Nephron (organoid): ENCODE results near the gene CCNY.

ENCODE experiments used
- H3K27ac Mint-ChIP-seq, 3 experiments: 2 replicates each; pipeline ENCODE4 v1.8.0; 2020; ENCODE audit warnings: mixed read lengths in 3 of 3, mild to moderate bottlenecking in 2 of 3, moderate library complexity in 1 of 3
- H3K27me3 Mint-ChIP-seq: 2 replicates; pipeline ENCODE4 v1.8.0; 2021; ENCODE audit warnings: low read depth, mild to moderate bottlenecking, moderate library complexity, mixed read lengths
- H3K36me3 Mint-ChIP-seq: 2 replicates; pipeline ENCODE4 v1.8.0; 2020; ENCODE audit warnings: low read depth, mixed read lengths
- H3K4me1 Mint-ChIP-seq: 2 replicates; pipeline ENCODE4 v1.8.0; 2020; ENCODE audit warnings: mixed read lengths
- H3K4me3 Mint-ChIP-seq, 3 experiments: 2 replicates each; pipeline ENCODE4 v1.8.0; 2020; ENCODE audit warnings: mild to moderate bottlenecking in 3 of 3, mixed read lengths in 3 of 3, moderate library complexity in 2 of 3
- H3K9me3 Mint-ChIP-seq: 2 replicates; pipeline ENCODE4 v1.8.0; 2020; ENCODE audit warnings: mixed read lengths
- CTCF ChIP-seq, 3 experiments: fragments of 200-600 bp; sonication (generic); IDR thresholded peaks; one replicate each; pipeline ENCODE4 v1.5.0; 2021; ENCODE audit warnings: antibody characterized with exemption in 3 of 3; ENCODE audit not compliant: unreplicated experiment in 3 of 3

Gene CCNY

GRCh38 chr10:35342183-35342753 lies 6.0 kb downstream of the CCNY start:
- TF ChIP-seq CTCF (IDR thresholded peaks at IDR 0.05; ENCODE audit: unreplicated experiment in 3 of 3): no peak
- H3K27me3 Mint-ChIP-seq: no peaks in the 10 kb centered on the region
- H3K9me3 Mint-ChIP-seq: no peaks in the 10 kb centered on the region
- peaks cover 68% of the 10 kb centered on the region for H3K4me1 Mint-ChIP-seq
- H3K36me3 Mint-ChIP-seq: no peaks in the 10 kb centered on the region
- H3K4me3 Mint-ChIP-seq: no peak overlapping the region
- no peak overlapping the region for H3K27ac Mint-ChIP-seq

- TF ChIP-seq CTCF (IDR thresholded peaks at IDR 0.05; ENCODE audit: unreplicated experiment in 3 of 3): no peak
- Mint-ChIP-seq H3K36me3 (no peaks in the 10 kb centered on the region), H3K4me3 (no peak overlapping the region), H3K27ac (no peak overlapping the region), H3K27me3 (no peaks in the 10 kb centered on the region), H3K4me1 (peaks cover 69% of the 10 kb centered on the region), H3K9me3 (no peaks in the 10 kb centered on the region)
Observed at GRCh38 chr10:35343739-35344138, 7.4 kb downstream of the CCNY start.

GRCh38 chr10:35345383-35345742 lies 9.1 kb downstream of the CCNY start:
- no peaks in the 10 kb centered on the region for H3K36me3 Mint-ChIP-seq
- peak overlapping the region in 2 of 3 experiments; percentile 16 to 30 for H3K27ac Mint-ChIP-seq
- no peak for TF ChIP-seq CTCF (IDR thresholded peaks at IDR 0.05; ENCODE audit: unreplicated experiment in 3 of 3)
- no peaks in the 10 kb centered on the region for H3K27me3 Mint-ChIP-seq
- H3K9me3 Mint-ChIP-seq: no peaks in the 10 kb centered on the region
- H3K4me3 Mint-ChIP-seq: no peak overlapping the region
- peaks cover 64% of the 10 kb centered on the region for H3K4me1 Mint-ChIP-seq

- Mint-ChIP-seq H3K9me3 (no peaks in the 10 kb centered on the region), H3K36me3 (no peaks in the 10 kb centered on the region), H3K4me1 (peaks cover 65% of the 10 kb centered on the region), H3K27ac (no peak overlapping the region), H3K4me3 (no peak overlapping the region), H3K27me3 (no peaks in the 10 kb centered on the region)
- TF ChIP-seq CTCF (IDR thresholded peaks at IDR 0.05; ENCODE audit: unreplicated experiment in 3 of 3): no peak
Observed at GRCh38 chr10:35346248-35346647, 9.9 kb downstream of the CCNY start.

- Mint-ChIP-seq H3K27me3 (no peaks in the 10 kb centered on the region), H3K27ac (peak overlapping the region; percentile 3 to 34 (median 5)), H3K4me1 (peaks cover 64% of the 10 kb centered on the region), H3K4me3 (no peak overlapping the region), H3K36me3 (no peaks in the 10 kb centered on the region), H3K9me3 (no peaks in the 10 kb centered on the region)
- TF ChIP-seq CTCF (IDR thresholded peaks at IDR 0.05; ENCODE audit: unreplicated experiment in 3 of 3): no peak
Observed at GRCh38 chr10:35347121-35347562, 10.8 kb downstream of the CCNY start.

- TF ChIP-seq CTCF (IDR thresholded peaks at IDR 0.05; ENCODE audit: unreplicated experiment in 3 of 3): no peak
Observed at GRCh38 chr10:35347899-35348608, 11.7 kb downstream of the CCNY start.

More at GRCh38 chr10:35347899-35348608, 11.7 kb downstream of the CCNY start:
- Mint-ChIP-seq H3K4me1 (peaks cover 66% of the 10 kb centered on the region), H3K9me3 (no peaks in the 10 kb centered on the region), H3K4me3 (no peak overlapping the region), H3K36me3 (no peaks in the 10 kb centered on the region), H3K27me3 (no peaks in the 10 kb centered on the region), H3K27ac (no peak overlapping the region)
